Activated effector memory CD4-positive, alpha-beta T cell treated with anti-CD3 and anti-CD28 coated beads, Interleukin-2, amount 50 U/mL, for 16 hours (primary cell): ENCODE results near the gene CTSK.
"Not testable (repeated sequence)": the region's sequence is repeated elsewhere in the genome, so short reads cannot be mapped to it uniquely, and the experiment has no call there.

ENCODE experiments used
- DNase-seq: peaks from one replicate; pipeline ENCODE4 v3.0.0-alpha.2; 2020

CTSK gene

DNA sequence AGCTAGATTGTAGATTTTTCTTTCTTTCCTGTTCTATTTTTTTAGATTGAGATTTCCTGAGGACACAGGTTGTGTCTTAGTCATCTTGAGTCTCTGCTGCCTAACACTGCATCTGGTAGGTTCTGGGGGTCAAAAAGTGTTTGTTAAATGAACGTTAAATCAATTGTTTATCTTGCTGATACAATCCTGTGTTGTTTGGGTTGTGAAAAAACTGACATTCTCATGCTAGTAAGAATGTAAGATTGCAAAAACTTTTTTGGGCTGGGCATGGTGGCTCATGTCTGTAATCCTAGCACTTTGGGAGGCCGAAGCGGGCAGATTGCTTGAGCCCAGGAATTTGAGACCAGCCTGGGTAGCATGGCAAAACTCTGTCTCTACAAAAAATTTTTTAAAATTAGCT lies 3.4 kb downstream of the CTSK start:
- DNase-seq: no peak

DNA sequence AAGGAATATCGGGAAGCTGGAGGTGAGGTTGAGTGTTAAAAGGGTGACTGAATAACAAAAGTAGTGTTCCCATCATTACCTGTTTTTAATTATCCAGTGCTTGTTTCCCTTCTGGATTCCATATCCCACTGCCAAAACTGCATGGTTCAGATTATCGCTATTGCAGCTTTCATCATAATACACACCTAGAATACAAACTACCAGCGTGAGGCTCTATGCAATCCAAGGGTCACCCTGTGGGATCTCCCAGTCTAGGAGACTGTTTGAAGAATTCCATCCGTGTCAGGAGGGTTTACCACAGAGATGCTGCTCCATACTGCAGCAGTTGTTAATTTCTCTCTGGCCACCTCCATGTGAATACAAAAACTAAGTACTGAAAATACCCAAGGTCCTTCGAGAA lies 9.0 kb downstream of the CTSK start:
- no peak for DNase-seq

DNA sequence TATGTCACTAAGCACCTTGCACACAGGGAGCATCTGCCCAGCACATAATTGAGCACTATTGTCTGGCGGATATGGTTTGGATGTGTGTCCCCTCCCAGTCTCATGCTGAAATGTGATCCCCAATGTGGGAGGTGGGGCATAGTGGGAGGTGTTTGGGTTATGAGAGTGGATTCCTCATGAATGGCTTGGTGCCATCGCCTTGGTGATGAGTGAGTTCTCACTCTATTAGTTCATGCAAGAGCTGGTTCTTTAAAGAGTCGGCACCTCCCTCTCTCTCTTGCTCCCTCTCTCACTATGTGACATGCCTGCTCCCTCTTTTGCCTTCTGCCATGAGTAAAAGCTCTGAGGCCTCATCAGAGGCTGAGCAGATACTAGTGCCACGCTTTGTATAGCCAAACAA lies 9.5 kb downstream of the CTSK start:
- DNase-seq: no peak

DNA sequence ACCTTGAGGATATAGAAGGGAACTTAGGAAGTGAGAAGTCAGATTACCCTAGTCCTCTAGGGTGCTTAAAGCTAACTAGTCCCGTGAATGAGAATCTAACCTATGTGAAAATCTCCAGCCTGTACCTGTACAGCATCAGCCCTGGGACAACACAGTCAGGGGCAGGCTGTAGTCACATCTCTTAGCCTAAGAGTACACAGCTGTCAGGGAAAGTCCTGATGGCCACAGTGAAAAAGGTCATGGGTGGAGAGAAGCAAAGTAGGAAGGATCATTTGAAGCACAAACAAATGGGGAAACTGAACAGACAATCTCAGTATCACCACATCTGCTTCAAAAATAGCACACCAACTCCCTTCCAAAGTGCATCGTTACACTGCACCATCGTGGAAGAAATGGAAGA lies 11.7 kb downstream of the CTSK start:
- DNase-seq: no peak

DNA sequence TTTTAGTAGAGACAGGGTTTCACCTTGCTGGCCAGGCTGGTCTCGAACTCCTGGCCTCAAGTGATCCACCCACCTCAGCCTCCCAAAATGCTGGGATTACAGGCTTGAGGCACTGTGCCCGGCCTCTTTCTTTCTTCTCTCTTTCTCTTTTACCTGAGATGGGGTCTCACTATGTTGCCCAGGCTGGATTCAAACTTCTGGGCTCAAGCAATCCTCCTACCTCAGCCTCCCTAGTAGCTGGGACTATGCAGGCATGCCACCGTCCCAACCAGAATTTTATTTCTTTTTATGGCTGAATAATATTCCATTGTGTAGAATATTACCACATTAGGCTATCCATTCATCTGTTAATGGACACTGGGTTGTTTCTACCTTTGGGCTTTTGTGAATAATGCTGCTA lies 14.3 kb downstream of the CTSK start:
- DNase-seq: not testable (repeated sequence)

DNA sequence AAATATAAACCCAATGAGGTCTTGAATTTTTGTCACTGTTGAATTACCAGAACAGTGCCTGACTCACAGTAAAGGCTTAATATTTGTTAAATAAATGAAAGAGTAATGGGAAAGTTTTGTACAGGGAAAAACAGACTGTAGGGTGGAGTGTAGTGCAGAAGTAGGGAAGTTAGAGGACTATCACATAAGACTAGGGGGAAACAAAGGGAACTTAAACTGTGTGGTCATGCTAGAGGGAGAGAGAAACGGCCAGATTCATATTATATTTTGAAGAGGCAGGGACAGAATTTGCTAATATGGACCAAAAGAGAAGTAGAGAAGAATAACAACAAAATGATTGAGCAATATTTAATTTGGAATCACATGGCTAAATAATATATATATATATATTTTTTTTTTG lies 14.8 kb downstream of the CTSK start:
- no peak for DNase-seq

DNA sequence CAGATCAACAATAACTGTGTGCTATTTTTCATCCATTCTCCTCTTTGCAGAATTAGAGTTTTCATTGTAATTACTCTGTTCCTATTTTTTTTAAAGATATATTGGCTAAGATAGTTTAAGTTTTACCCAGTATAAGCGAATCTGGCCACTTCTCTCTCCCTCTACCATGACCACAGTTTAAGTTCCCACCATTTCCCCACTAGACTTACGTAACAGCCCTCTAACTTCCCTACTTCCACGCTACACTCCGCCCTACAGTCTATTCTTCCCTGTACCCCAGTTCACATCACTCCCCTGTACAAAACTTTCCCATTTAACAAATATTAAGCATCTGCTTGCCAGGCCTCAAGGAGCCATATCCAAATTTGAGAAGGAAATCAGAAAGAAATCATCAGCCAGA lies 16.5 kb downstream of the CTSK start:
- DNase-seq: no peak

DNA sequence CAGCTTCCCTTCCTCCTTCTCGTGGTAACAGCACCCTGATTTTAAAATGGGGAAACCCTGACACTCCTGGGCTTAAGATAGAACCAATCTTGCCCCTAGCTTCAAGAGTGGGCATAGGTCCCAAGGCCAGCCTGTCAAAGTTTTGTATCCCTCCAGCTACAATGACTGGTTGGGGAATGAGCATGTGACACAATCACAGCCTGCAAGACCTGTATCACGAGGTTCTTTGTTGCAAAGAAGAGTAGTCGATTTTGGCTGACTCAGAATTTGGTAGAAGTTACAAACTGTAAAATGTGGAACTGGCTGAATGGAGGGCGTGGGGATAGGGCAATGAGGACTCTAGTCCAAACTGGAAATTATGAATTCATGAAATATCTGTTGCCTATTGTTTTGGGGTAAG lies 18.7 kb downstream of the CTSK start:
- DNase-seq: no peak

DNA sequence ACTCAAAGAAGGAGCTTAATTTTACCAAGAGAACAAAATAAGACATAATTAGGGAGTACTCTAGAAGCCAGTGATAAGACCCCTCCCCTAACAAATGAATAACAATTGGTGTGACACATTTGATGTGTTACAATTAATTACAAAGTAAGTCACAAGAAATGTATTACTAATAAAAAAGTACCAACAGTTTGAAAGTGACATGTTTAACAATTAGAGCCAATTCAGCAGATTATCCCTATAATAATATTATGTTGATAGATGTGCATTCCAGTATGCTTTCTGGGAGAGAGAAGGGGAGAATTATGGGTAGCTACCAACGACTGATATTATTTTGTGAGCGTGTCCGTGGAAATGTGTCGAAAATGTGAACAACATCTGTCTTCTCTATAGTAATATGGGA lies 19.1 kb downstream of the CTSK start:
- no peak for DNase-seq

DNA sequence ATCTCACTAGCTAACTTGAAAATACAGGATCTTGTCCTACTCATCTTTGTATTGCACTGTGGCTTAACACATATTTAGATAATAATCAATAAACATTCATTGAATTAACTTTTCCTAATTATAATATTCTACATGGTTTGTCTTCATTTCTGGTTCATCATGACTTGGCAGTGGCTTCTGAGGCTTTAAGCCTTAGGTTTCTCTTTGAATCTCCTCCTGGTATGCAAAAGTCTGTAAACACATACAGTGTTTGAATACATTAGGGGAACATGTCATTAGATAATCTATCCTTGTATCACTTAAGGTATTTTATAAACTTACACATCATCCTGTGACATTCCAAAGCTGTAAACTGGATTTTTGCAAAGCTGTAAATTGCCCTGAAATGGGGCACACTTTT lies 20.6 kb downstream of the CTSK start:
- no peak for DNase-seq

DNA sequence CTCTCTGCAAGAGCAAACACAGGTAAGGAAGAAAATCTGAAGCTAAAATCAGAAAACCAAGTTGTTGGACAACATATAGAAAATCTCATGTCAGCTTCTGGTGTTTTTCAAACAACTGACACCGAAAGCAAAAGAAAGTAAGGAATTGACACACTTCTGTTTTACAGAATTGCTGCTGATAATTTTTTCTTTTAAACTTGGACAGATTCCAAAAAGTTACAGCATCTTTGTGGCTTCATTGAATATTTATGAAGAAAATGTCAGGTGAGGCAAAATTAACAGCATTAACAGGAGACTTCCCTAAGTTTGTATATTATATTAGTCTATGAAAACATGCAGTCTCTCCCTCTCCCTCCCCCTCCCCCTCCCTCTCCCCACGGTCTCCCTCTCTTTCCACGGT lies 27.6 kb downstream of the CTSK start:
- no peak for DNase-seq

DNA sequence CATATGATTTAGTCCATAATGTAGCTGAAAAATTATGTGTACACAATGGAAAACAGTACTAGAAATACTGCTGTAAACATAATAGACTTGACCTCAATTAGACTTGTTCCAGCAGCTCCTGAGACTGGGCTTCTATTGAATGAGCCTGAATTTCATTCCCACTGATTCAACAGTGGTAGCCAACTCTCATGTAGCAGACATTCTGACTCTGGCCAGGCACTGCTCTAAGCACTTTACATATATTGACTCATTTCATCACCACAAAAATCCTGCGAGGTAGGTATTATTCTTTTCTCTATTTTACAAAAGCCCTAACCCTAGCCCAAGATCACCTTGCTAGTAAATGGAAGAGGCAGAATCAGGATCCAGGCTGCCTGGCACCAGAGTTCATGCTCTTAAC lies 29.7 kb downstream of the CTSK start:
- DNase-seq: no peak

DNA sequence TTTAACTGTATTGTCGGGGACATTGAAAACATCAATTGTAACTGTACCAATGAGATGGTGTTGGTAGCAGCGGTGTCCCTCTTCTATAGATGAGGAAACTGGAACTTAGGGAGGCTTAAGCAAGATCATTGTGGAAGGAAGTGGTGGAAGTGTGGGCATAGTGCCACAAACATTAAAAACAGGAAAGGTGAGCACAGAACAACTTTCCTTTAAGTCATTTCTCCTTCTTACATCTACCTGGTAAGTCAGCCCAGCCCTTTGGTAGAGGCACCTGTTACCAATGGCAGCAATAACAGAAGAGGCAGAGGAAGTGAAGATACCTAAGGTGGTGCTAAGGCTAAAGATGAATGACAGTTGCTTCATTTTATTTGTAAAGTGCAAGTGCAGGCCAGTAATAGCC lies 30.5 kb downstream of the CTSK start:
- no peak for DNase-seq

DNA sequence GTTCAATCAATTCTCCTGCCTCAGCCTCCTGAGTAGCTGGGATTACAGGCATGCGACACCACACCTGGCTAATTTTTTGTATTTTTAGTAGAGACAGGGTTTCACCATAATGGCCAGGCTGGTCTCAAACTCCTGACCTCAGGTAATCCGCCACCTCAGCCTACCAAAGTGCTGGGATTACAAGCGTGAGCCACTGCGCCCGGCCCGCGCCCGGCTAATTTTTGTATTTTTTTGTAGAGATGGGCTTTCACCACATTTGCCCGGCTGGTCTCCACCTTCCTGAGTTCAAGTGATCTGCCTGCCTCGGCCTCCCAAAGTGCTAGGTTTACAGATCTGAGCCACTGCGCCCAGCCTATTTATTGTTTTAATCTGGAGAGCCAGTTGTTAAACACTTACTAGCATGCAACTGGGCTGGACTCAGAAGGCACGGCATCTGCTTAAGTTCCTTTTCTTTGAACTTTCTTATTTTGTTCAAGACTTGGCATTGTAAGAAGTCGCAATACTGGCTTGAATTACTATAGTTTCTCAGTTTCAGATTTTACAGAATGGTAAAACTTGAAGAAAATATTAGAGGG lies 32.0 kb downstream of the CTSK start:
- DNase-seq: not testable (repeated sequence)

DNA sequence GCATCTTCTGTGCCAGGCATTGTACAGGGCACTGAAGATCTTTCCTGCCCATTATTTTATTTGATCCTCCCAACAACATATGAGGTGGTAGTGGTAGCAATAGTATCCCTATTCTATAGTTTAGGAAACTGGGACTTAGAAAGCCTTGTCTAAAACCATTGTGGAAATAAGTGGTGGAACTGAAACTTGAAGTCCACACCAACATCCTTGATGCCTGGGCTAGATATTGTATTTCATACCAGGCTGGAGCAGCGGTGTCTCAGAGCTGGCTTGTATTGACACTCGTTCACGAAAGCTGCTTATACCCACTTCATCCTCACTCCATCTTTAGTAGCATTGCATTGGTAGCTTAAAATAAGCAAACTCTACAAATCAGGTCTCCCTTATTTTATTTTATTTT lies 32.8 kb downstream of the CTSK start:
- no peak for DNase-seq

DNA sequence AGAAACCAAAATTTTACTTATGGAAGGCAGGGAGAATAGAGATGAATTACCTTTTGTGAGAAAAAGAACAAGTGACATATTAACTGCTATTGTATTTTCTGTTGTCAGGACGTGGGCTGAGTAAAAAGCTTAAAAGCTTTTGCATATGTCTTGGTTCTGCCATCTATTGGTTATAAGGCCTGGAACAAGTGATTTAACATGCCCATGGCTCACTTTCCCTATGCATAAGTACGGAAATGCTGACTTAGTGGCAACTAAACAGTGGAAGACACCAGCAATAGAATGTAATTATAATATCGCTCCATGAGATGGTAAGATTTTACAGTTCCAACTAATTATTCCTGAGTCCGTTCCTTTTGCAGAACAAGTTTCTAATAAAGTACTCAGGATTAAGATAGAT lies 35.7 kb downstream of the CTSK start:
- no peak for DNase-seq

DNA sequence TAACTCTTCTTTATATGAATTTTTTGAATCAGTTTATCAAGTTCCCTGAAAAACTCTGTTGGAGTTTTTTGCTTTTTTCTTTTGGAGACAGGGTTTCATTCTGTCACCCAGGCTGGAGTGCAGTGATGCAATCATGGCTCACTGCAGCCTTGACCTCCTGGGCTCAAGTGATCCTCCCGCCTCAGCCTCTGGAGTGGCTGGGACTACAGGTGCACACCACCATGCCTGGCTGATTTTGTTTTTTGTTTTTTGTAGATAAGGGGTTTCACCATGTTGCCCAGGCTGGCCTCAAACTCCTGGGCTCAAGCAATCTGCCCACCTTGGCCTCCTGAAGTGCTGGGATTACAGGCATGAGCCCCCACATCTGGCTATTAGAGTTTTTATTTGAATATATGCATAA lies 40.4 kb downstream of the CTSK start:
- not testable (repeated sequence) for DNase-seq

DNA sequence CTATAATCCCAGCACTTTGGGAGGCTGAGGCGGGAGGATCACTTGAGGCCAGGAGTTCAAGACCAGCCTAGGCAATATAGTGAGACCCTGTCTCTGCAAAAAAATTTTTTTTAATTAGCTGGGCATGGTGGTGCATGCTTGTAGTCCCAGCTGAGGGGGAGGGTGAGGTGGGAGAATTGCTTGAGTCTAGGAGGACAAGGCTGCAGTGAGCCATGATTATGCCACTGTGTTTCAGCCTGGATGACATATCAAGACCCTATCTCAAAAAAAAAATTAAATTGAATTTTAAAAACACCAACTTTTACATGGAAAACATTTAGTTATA lies 42.1 kb downstream of the CTSK start:
- DNase-seq: not testable (repeated sequence)

DNA sequence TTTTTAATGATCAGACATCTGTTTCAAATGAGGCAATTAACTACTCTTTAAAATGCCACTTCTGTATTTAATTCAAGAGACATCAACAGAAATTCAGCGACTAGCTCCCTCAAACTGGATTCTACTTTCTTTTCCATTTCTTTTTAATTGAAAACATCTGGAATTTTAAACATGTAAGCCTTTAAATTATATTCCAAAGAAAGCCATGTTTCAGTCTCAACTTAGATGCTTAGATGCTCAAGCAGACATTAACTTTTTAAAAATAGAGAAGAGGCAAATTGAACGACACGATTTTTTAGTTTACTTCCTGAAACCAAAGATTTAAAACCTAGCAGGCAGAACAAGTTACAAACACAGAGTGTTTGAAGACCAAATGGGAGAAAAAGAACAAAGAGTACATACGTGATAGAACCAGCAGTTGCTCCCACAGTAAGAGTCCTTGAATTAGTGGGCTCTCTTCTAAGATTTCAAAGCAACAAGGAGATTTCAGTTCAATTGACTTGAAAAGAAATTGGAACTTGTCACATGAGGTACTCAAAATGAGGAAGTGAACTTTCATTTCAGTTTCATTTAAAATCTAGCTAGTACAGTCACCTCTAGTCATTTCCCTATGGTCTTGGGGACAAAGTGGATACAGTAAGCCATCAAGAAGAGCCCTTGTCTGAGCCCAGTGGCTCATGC lies 42.6 kb downstream of the CTSK start, which contains the start of gene CTSS:
CTSS (minus strand) TSS at position 483 of the 681 bp plus-strand sequence. CDS start 1,015 bp downstream, outside the sequence.
- no peak for DNase-seq

DNA sequence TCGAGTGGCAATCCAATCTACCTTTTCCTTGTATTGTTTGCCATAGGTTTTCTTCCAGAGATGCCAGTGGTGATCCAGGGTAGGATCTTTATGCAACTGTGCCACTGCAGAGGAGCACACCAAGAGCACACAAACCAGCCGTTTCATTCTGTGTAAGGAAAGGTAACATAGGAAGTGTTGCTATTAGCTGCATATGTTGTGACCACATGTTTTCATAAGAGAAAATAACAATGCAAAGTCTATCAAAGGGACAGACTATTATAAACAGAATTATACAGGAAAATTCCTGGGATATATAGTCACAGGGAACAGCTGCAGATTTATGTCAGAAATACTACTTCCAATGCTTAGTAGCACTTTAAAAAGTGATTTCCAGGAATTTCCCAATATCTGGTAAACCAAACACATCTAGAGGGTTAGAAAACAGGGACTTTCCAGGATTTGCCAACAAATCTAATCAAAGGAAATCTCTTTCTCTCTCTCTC lies 43.4 kb downstream of the CTSK start:
- DNase-seq: no peak

DNA sequence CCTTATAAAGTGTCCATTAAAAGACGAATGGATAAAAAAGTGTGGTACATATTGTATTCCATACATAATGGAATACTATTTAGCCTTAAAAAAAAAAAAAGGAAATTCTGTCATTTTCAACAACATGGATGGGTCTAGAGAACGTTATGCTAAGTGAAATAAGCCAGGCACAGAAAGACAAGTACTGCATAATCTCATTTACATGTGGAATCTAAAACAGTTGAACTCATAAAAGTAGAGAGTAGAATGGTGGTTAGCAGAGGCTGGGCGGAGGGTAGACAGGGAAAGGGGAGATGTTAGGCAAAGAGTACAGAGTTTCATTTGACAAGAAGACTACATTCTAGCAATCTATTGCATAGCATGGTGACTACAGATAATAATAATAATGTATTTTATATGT lies 45.0 kb downstream of the CTSK start:
- DNase-seq: no peak

DNA sequence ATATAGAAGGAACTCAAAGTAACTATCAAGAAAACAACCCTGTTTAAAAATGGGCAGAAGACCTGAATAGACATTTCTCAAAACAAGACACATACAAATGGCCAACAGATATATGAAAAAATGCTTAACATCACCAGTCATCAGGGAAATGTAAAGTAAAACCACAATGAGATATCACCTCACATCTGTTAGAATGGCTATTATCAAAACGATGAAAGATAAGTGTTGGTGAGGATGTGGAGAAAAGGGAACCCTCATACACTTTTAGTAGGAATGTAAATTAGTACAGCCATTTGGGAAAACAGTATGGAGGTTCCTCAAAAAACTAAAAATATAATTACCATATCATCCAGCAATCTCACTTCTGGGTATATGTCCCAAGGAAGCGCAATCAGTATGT lies 45.5 kb downstream of the CTSK start:
- DNase-seq: no peak

DNA sequence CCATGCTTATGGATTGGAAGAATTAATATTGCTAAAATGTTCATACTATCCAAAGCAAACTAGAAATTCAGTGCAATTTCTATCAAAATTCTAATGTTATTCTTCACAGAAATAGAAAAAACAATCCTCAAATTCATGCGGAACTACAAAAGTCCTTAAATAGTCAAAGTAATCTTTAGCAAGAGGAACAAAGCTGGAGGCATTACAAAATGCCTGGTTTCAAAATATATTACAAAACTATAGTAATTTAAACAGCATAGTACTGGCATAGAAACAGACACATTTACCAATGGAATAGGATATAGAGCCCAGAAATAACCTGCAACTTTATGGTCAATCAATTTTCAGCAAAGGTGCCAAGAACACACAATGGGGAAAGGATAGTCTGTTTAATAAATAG lies 46.3 kb downstream of the CTSK start:
- DNase-seq: no peak

DNA sequence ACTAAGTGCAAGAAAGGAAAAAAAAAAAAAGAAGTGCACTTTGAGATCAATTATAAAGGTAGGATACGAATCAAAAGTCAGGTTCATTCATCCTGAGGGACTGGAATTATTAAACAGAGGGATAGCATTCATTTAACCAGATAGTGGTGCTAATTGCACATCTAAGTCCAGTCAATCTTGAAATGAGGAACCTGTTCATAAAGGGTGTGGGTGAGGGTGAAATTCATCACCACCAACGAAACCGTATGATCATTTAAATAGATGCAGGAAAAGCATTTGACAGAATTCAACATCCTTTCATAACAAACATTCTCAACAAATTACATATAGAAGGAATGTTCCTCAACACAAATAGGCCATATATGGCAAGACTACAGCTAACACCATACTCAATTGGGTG lies 48.0 kb downstream of the CTSK start:
- no peak for DNase-seq

DNA sequence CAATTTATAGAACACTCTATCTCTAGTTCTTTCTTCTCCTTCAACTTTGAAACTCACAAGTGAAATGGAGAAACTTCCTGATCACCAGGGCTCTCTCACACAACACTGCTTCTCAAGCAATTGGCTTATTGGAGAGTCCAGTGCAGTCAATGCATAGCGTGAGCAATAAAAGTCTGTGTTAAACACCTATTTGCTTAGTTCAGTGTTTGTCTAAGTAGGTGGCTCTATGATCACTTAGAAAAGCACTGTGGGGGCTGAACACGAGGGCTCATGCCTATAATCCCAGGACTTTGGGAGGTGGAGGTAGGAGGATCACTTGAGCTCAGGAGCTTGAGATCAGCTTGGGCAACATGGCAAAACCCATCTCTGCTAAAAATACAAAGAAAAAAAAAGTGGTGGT lies 54.6 kb downstream of the CTSK start:
- no peak for DNase-seq
